ENCODE results near the gene TMEM233. TPM values are rescaled to one million over a fixed set of nuclear protein-coding genes. Genes with fewer than 3 reads are reported as not detected.

The TMEM233 gene
- total and polyA plus RNA-seq, 2 of the 8 experiments (the other 6 are each of a cell fraction or from before 2014, with no cell fraction given): 0.09 TPM

GRCh38 chr12:119589634-119590033 is 3.9 kb upstream of the TMEM233 start (continued):
- TF ChIP-seq EP300 (IDR thresholded peaks at IDR 0.05; ENCODE audit: borderline replicate concordance in 1 of 2, low read depth in 2 of 2, low read length in 2 of 2): no peak
